HEK293 (cell line): Measurements from ENCODE around the gene TTLL11.

Source experiments
- CTCF ChIA-PET: fragments of 350-600 bp; formaldehyde crosslinking; extraction: SDS; loops from one replicate; lab custom pipeline; 2021; ENCODE audit warnings: antibody characterized with exemption; lab: Yijun Ruan, JAX
- POLR2A ChIA-PET: fragments of 300-600 bp; formaldehyde crosslinking; extraction: SDS; loops from one replicate; lab custom pipeline; 2020; ENCODE audit warnings: antibody characterized with exemption, inconsistent platforms; lab: Yijun Ruan, JAX
- H3K27ac ChIP-seq: fragments of 200-500 bp; sonication (Bioruptor generic); 2 replicates; pipeline ENCODE4 v1.5.1; 2014; ENCODE audit warnings: low read depth, low read length, control low read depth, inconsistent platforms; ENCODE audit errors: extremely low read depth
- H3K36me3 ChIP-seq, 2 experiments: fragments of 200-500 bp in 1 of 2; sonication (Bioruptor generic) in 1 of 2; 1 replicate in 1 of 2; 2 replicates in 1 of 2; pipeline ENCODE4 v1.5.1; 2014 to 2017; ENCODE audit warnings: inconsistent platforms in 2 of 2, low read length in 2 of 2; ENCODE audit not compliant: control insufficient read depth in 2 of 2, insufficient read depth in 1 of 2
- H3K4me1 ChIP-seq: fragments of 200-500 bp; sonication (Bioruptor generic); 2 replicates; pipeline ENCODE4 v1.5.1; 2014; ENCODE audit warnings: mild to moderate bottlenecking, low read length, inconsistent platforms; ENCODE audit not compliant: control insufficient read depth, insufficient read depth
- H3K4me3 ChIP-seq: 2 replicates; pipeline ENCODE4 v1.5.1; 2011; ENCODE audit warnings: low read depth, mild to moderate bottlenecking, control low read depth, low read length, moderate library complexity
- H3K9me3 ChIP-seq: fragments of 200-500 bp; sonication (Bioruptor generic); 2 replicates; pipeline ENCODE4 v1.5.1; 2014; ENCODE audit warnings: low read depth, low read length, inconsistent platforms; ENCODE audit not compliant: control insufficient read depth, insufficient read depth
- BCL6B ChIP-seq: fragments of 450-650 bp; formaldehyde crosslinking; IDR thresholded peaks from 2 replicates; pipeline ENCODE4 v1.5.1; 2017; ENCODE audit warnings: missing biosample characterization, missing genetic modification characterization
- HOXD13 ChIP-seq: sonication (generic); formaldehyde crosslinking; IDR thresholded peaks from 2 replicates; pipeline ENCODE4 v1.8.0; 2022; ENCODE audit warnings: missing genetic modification reagents, borderline replicate concordance
- SCRT2 ChIP-seq: fragments of 450-650 bp; formaldehyde crosslinking; IDR thresholded peaks from 2 replicates; pipeline ENCODE4 v1.5.1; 2016; ENCODE audit warnings: missing biosample characterization, missing genetic modification characterization
- ZIC2 ChIP-seq: fragments of 450-650 bp; formaldehyde crosslinking; IDR thresholded peaks from 2 replicates; pipeline ENCODE4 v1.5.1; 2016; ENCODE audit warnings: missing biosample characterization, missing genetic modification characterization
- ZNF121 ChIP-seq: fragments of 450-650 bp; formaldehyde crosslinking; IDR thresholded peaks from 2 replicates; pipeline ENCODE4 v1.5.1; 2016; ENCODE audit warnings: missing biosample characterization, missing genetic modification characterization
- ZNF18 ChIP-seq: fragments of 450-650 bp; formaldehyde crosslinking; IDR thresholded peaks from 2 replicates; pipeline ENCODE4 v1.5.1; 2016; ENCODE audit warnings: missing biosample characterization, missing genetic modification characterization
- ZNF248 ChIP-seq: fragments of 450-650 bp; formaldehyde crosslinking; IDR thresholded peaks from 2 replicates; pipeline ENCODE4 v1.5.1; 2017; ENCODE audit warnings: missing biosample characterization, missing genetic modification characterization
- ZNF280C ChIP-seq: fragments of 450-650 bp; formaldehyde crosslinking; IDR thresholded peaks from 2 replicates; pipeline ENCODE4 v1.5.1; 2016; ENCODE audit warnings: missing biosample characterization, missing genetic modification characterization
- ZNF514 ChIP-seq: fragments of 450-650 bp; formaldehyde crosslinking; IDR thresholded peaks from 2 replicates; pipeline ENCODE4 v1.5.1; 2016; ENCODE audit warnings: missing biosample characterization, missing genetic modification characterization
- ZNF521 ChIP-seq: fragments of 450-650 bp; formaldehyde crosslinking; IDR thresholded peaks from 2 replicates; pipeline ENCODE4 v1.5.1; 2017; ENCODE audit warnings: missing biosample characterization, mild to moderate bottlenecking, missing genetic modification characterization
- ZNF548 ChIP-seq: fragments of 450-650 bp; formaldehyde crosslinking; IDR thresholded peaks from 2 replicates; pipeline ENCODE4 v1.5.1; 2016; ENCODE audit warnings: missing biosample characterization, missing genetic modification characterization
- ZNF596 ChIP-seq: fragments of 450-650 bp; IDR thresholded peaks from 2 replicates; pipeline ENCODE4 v1.5.0; 2018; ENCODE audit warnings: missing biosample characterization, mild to moderate bottlenecking, missing genetic modification characterization, moderate library complexity
- ZNF610 ChIP-seq: fragments of 450-650 bp; formaldehyde crosslinking; IDR thresholded peaks from 2 replicates; pipeline ENCODE4 v1.5.1; 2016; ENCODE audit warnings: missing biosample characterization, missing genetic modification characterization, borderline replicate concordance
- ZNF621 ChIP-seq: fragments of 450-650 bp; formaldehyde crosslinking; IDR thresholded peaks from 2 replicates; pipeline ENCODE4 v1.5.1; 2017; ENCODE audit warnings: missing biosample characterization, missing genetic modification characterization
- ZNF777 ChIP-seq: fragments of 450-650 bp; formaldehyde crosslinking; IDR thresholded peaks from 2 replicates; pipeline ENCODE4 v1.5.1; 2017; ENCODE audit warnings: missing biosample characterization, missing genetic modification characterization, borderline replicate concordance
- ZNF843 ChIP-seq: fragments of 450-650 bp; formaldehyde crosslinking; IDR thresholded peaks from 2 replicates; pipeline ENCODE4 v1.5.1; 2016; ENCODE audit warnings: missing biosample characterization, missing genetic modification characterization
- ZSCAN18 ChIP-seq: fragments of 450-650 bp; formaldehyde crosslinking; IDR thresholded peaks from 2 replicates; pipeline ENCODE4 v1.5.1; 2016; ENCODE audit warnings: missing biosample characterization, missing genetic modification characterization
- ZSCAN23 ChIP-seq: fragments of 450-650 bp; formaldehyde crosslinking; IDR thresholded peaks from 2 replicates; pipeline ENCODE4 v1.5.1; 2016; ENCODE audit warnings: missing biosample characterization, missing genetic modification characterization
- TF ChIP-seq, protein P1 (sequence below): fragments of 450-650 bp; formaldehyde crosslinking; IDR thresholded peaks from 2 replicates; pipeline ENCODE4 v1.5.1; 2017; ENCODE audit warnings: missing biosample characterization, missing genetic modification characterization
- TF ChIP-seq, protein P2 (sequence below): IDR thresholded peaks from 2 replicates; pipeline ENCODE4 v1.6.1; 2011; ENCODE audit warnings: mild to moderate bottlenecking, low read depth, low read length, borderline replicate concordance
- TF ChIP-seq, protein P3 (sequence below): fragments of 450-650 bp; formaldehyde crosslinking; IDR thresholded peaks from 2 replicates; pipeline ENCODE4 v1.5.1; 2016; ENCODE audit warnings: missing biosample characterization, missing genetic modification characterization

TTLL11 gene

DNA sequence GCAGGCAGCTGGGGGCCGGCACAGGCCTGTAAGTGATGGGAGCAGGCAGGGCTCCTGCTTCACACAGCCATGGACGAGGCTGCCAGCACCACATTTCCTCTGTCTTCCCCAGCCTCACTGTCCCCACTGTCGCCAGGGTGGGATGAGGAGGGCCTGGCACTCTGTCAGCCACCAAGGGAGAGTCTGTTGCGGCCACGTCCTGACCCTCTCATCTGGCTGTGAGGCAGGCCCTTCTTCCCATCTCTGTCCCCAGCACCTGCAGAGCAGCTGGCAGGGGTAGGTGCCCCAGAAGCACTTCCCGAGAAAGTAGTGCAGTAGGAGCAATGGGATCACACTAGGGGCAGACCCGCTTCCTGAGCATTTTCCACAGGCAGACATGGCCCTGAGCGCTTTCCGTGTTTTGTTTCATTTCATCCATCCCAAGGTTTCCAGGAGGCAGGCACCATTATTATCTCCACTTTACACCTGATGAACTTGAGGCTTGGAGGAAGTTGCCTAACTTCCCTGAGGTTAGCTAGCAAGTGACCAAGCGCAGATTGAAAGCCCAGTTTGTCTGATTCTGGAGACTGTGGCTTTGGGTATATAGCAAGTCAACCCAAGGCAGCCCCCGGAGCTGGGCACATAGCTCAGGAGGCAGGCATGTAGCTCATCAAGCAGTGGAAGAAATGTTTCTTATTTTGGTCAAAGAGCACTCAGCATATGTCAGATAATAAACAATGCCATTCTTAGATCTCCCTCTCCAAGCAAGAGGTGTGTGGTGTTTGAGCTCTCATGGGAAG, 239.3 kb downstream of the TTLL11 start:
- Histone ChIP-seq H3K36me3 (no peaks in the 10 kb centered on the region), H3K4me3 (no peak overlapping the region), H3K4me1 (no peaks in the 10 kb centered on the region), H3K27ac (no peak overlapping the region), H3K9me3 (no peaks in the 10 kb centered on the region)
- TF ChIP-seq, protein P1, sequence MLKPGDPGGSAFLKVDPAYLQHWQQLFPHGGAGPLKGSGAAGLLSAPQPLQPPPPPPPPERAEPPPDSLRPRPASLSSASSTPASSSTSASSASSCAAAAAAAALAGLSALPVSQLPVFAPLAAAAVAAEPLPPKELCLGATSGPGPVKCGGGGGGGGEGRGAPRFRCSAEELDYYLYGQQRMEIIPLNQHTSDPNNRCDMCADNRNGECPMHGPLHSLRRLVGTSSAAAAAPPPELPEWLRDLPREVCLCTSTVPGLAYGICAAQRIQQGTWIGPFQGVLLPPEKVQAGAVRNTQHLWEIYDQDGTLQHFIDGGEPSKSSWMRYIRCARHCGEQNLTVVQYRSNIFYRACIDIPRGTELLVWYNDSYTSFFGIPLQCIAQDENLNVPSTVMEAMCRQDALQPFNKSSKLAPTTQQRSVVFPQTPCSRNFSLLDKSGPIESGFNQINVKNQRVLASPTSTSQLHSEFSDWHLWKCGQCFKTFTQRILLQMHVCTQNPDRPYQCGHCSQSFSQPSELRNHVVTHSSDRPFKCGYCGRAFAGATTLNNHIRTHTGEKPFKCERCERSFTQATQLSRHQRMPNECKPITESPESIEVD, result no peak
- TF ChIP-seq ZNF514 (tag by site-specific recombination) (no peak), ZNF610 (tag by site-specific recombination) (no peak), ZNF18 (tag by site-specific recombination) (no peak), ZNF843 (no peak), ZSCAN18 (tag by site-specific recombination) (no peak), ZNF280C (tag by site-specific recombination) (no peak), BCL6B (tag by site-specific recombination) (no peak), ZNF777 (tag by site-specific recombination) (no peak)
- TF ChIP-seq, protein P2, sequence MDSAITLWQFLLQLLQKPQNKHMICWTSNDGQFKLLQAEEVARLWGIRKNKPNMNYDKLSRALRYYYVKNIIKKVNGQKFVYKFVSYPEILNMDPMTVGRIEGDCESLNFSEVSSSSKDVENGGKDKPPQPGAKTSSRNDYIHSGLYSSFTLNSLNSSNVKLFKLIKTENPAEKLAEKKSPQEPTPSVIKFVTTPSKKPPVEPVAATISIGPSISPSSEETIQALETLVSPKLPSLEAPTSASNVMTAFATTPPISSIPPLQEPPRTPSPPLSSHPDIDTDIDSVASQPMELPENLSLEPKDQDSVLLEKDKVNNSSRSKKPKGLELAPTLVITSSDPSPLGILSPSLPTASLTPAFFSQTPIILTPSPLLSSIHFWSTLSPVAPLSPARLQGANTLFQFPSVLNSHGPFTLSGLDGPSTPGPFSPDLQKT, result no peak
- ChIA-PET CTCF (interaction anchor here (0.5 to 0.7 kb wide), 5 partner anchors 12 to 314 kb away, joined by 3 read pairs; no protein-coding TSS in a partner anchor), POLR2A (no interaction called here)

GRCh38 chr9:121852651-121853616, 240.2 kb downstream of the TTLL11 start:
- ChIA-PET CTCF (interaction anchor here (0.7 kb wide), 2 partner anchors 18 to 169 kb away, joined by 3 to 4 read pairs; no protein-coding TSS in a partner anchor), POLR2A (no interaction called here)
- H3K36me3 ChIP-seq, result no peaks in the 10 kb centered on the region
- no peaks in the 10 kb centered on the region for H3K9me3 ChIP-seq
- no peak overlapping the region for H3K27ac ChIP-seq
- no peaks in the 10 kb centered on the region for H3K4me1 ChIP-seq
- no peak overlapping the region for H3K4me3 ChIP-seq
- no peak for TF ChIP-seq ZIC2 (tag by site-specific recombination)
- no peak for TF ChIP-seq SCRT2
- TF ChIP-seq ZNF121 (tag by site-specific recombination), result no peak
- no peak for TF ChIP-seq HOXD13
- TF ChIP-seq ZNF248 (tag by site-specific recombination), result no peak
- TF ChIP-seq ZNF621 (tag by site-specific recombination), result no peak
- TF ChIP-seq ZNF548 (tag by site-specific recombination), result no peak
- TF ChIP-seq ZNF596, result no peak
- TF ChIP-seq ZNF521 (tag by site-specific recombination), result no peak
- TF ChIP-seq, protein P3, sequence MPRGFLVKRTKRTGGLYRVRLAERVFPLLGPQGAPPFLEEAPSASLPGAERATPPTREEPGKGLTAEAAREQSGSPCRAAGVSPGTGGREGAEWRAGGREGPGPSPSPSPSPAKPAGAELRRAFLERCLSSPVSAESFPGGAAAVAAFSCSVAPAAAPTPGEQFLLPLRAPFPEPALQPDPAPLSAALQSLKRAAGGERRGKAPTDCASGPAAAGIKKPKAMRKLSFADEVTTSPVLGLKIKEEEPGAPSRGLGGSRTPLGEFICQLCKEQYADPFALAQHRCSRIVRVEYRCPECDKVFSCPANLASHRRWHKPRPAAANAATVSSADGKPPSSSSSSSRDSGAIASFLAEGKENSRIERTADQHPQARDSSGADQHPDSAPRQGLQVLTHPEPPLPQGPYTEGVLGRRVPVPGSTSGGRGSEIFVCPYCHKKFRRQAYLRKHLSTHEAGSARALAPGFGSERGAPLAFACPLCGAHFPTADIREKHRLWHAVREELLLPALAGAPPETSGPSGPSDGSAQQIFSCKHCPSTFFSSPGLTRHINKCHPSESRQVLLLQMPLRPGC (tag by site-specific recombination), result no peak
- TF ChIP-seq ZSCAN23 (tag by site-specific recombination), result no peak
